Bronchial epithelial cell (primary cell): Measurements from ENCODE around the gene IL7R. TPM values are rescaled to one million over a fixed set of nuclear protein-coding genes. Genes with fewer than 3 reads are reported as not detected.
"Not testable (repeated sequence)": the region's sequence is repeated elsewhere in the genome, so short reads cannot be mapped to it uniquely, and the experiment has no call there.

ENCODE experiments used
- DNase-seq: peaks from one replicate; pipeline ENCODE4 v3.0.0-alpha.2; 2010; ENCODE audit warnings: low read depth
- FAIRE-seq: peaks from 2 replicates; lab custom pipeline; 2011; peaks lifted over from hg19 to GRCh38; lab: Jason Lieb, UNC
- H3K27me3 ChIP-seq: 2 replicates; pipeline ENCODE4 v1.5.1; 2011; ENCODE audit warnings: low read length; ENCODE audit not compliant: control insufficient read depth, insufficient read depth
- H3K36me3 ChIP-seq: 2 replicates; pipeline ENCODE4 v1.5.1; 2011; ENCODE audit warnings: low read length; ENCODE audit not compliant: control insufficient read depth, insufficient read depth
- H3K4me3 ChIP-seq: 2 replicates; pipeline ENCODE4 v1.5.1; 2011; ENCODE audit warnings: mild to moderate bottlenecking, low read depth, low read length, control low read depth
- CTCF ChIP-seq: IDR thresholded peaks from 2 replicates; pipeline ENCODE4 v1.5.1; 2011; ENCODE audit warnings: mild to moderate bottlenecking, moderate library complexity, low read length, control low read depth, inconsistent platforms; ENCODE audit not compliant: insufficient read depth, severe bottlenecking
- total RNA-seq: library from RNA; depleted of rRNA; stranded (reverse); fragments of >200 nt; gene quantifications from 2 replicates; pipeline ENCODE4 v1.2.1, GENCODE V29; 2014

IL7R gene
- total RNA-seq, 1 donor from 2014 or later = 0.26 TPM

GRCh38 chr5:35853631-35854030 is 3.1 kb upstream of the IL7R start:
- no peak for TF ChIP-seq CTCF
- no peaks in the 10 kb centered on the region for H3K27me3 ChIP-seq
- no peak for FAIRE-seq
- no peak for DNase-seq
- H3K36me3 ChIP-seq = no peaks in the 10 kb centered on the region
- H3K4me3 ChIP-seq = no peak overlapping the region

GRCh38 chr5:35854248-35854647 is 2.4 kb upstream of the IL7R start:
- no peaks in the 10 kb centered on the region for H3K36me3 ChIP-seq
- FAIRE-seq (no peak), DNase-seq (no peak)
- H3K4me3 ChIP-seq = no peak overlapping the region
- no peaks in the 10 kb centered on the region for H3K27me3 ChIP-seq
- no peak for TF ChIP-seq CTCF

- no peak overlapping the region for H3K4me3 ChIP-seq
- DNase-seq = no peak
- no peaks in the 10 kb centered on the region for H3K36me3 ChIP-seq
- FAIRE-seq = no peak
- TF ChIP-seq CTCF = no peak
- H3K27me3 ChIP-seq = no peaks in the 10 kb centered on the region
Observed at GRCh38 chr5:35855187-35855586, 1.5 kb upstream of the IL7R start.

GRCh38 chr5:35856186-35856764 is 416 bp upstream of the IL7R start:
- H3K27me3 ChIP-seq, H3K36me3 ChIP-seq, FAIRE-seq, H3K4me3 ChIP-seq, DNase-seq: not testable (repeated sequence)

GRCh38 chr5:35857606-35858205 is 1.0 kb downstream of the IL7R start:
- FAIRE-seq = no peak
- DNase-seq = peak; percentile 94
- no peaks in the 10 kb centered on the region for H3K36me3 ChIP-seq
- no peaks in the 10 kb centered on the region for H3K27me3 ChIP-seq
- no peak overlapping the region for H3K4me3 ChIP-seq
- no peak for TF ChIP-seq CTCF

- H3K4me3 ChIP-seq = no peak overlapping the region
- H3K36me3 ChIP-seq = no peaks in the 10 kb centered on the region
- FAIRE-seq (no peak), DNase-seq (no peak)
- H3K27me3 ChIP-seq = no peaks in the 10 kb centered on the region
- no peak for TF ChIP-seq CTCF
Observed at GRCh38 chr5:35859101-35859661, 2.5 kb downstream of the IL7R start.
